Measurements from ENCODE around the gene MRPL12. TPM values are rescaled to one million over a fixed set of nuclear protein-coding genes. Genes with fewer than 3 reads are reported as not detected.

MRPL12 gene
- total and polyA plus RNA-seq, 2 of the 13 experiments (the other 11 are each of a cell fraction or from before 2014, with no cell fraction given) = 39.1 to 94.1 TPM

DNA sequence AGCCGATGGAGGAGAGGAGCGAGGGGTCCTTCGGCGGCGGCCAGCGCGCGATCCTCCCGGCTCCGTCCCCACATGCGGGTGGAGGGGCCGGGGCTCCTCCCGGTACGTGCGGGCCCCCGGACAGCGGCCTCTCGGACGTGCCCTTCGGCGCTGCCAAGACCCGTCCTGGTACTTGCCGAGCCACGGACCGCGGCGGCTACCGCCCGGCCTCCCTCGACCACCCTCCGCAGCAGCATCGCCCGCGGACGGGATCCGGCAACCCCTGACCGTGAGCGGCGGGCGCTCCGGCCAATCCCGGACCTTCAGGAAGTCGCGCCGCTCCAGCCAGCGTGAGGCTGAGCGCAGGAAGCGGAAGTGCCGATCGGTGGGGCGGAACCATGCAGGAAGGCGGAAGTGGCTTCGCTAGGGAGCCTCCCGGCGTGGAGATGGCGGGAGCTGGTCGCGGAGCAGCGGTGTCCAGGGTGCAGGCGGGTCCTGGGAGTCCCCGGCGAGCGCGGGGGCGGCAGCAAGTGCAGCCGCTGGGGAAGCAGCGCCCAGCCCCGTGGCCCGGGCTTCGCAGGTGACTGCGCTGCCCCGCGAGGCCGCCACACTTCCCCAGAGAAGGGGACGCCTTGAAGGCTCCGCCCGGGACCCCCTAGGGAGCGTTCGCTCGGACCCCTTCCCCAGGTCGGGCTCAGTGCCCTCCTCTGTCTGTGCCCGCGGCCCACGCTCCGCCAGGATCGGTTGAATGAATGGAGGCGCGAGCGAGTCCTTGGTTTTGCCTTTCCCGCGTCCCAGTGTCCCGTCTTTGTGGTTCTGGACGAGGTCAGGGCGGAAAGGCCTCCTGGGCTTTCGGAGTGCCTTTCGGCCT is 36.6 kb upstream of the MRPL12 start, which contains the start of the genes CCDC137 and OXLD1 (continued):
- TF ChIP-seq AKNA (CRISPR knock-in tag; IDR thresholded peaks at IDR 0.05; ENCODE audit: borderline replicate concordance) (peak; percentile 85; the same call in 1 of the 2 replicates), JUN (CRISPR knock-in tag; IDR thresholded peaks at IDR 0.05) (no peak; the same call in 1 of the 2 replicates), MBNL3 (CRISPR knock-in tag; conservative IDR thresholded peaks at IDR 0.05) (no peak), YEATS2 (CRISPR knock-in tag; IDR thresholded peaks at IDR 0.05; ENCODE audit: borderline replicate concordance) (peak; percentile 94), THRA (CRISPR knock-in tag; IDR thresholded peaks at IDR 0.05; ENCODE audit: borderline replicate concordance) (0 out of 2 replicates have a peak, but pooled peaks have one; percentile 30), HNRNPK (IDR thresholded peaks at IDR 0.05; ENCODE audit: low read depth, low read length, poor library complexity, severe bottlenecking) (peak; percentile 39), ZNF510 (CRISPR knock-in tag; IDR thresholded peaks at IDR 0.05; ENCODE audit: low read depth) (no peak), FOSL1 (CRISPR knock-in tag; IDR thresholded peaks at IDR 0.05; ENCODE audit: borderline replicate concordance) (peak; percentile 45; the same call in 1 of the 2 replicates), NR1H2 (CRISPR knock-in tag; IDR thresholded peaks at IDR 0.05; ENCODE audit: borderline replicate concordance, low read depth) (0 out of 2 replicates have a peak, but pooled peaks have one; percentile 27), ZNF138 (CRISPR knock-in tag; IDR thresholded peaks at IDR 0.05; ENCODE audit: low read depth) (peak; percentile 99), NCOA5 (CRISPR knock-in tag; IDR thresholded peaks at IDR 0.05) (no peak), KLF9 (CRISPR knock-in tag; IDR thresholded peaks at IDR 0.05; ENCODE audit: low read depth) (0 out of 2 replicates have a peak, but pooled peaks have one; percentile 37), SETDB1 (CRISPR knock-in tag; IDR thresholded peaks at IDR 0.05; ENCODE audit: borderline replicate concordance) (no peak), MIER3 (CRISPR knock-in tag; IDR thresholded peaks at IDR 0.05; ENCODE audit: borderline replicate concordance) (peak; percentile 85; the same call in 1 of the 2 replicates)
- TF ChIP-seq, protein P1, sequence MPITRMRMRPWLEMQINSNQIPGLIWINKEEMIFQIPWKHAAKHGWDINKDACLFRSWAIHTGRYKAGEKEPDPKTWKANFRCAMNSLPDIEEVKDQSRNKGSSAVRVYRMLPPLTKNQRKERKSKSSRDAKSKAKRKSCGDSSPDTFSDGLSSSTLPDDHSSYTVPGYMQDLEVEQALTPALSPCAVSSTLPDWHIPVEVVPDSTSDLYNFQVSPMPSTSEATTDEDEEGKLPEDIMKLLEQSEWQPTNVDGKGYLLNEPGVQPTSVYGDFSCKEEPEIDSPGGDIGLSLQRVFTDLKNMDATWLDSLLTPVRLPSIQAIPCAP (CRISPR knock-in tag; IDR thresholded peaks at IDR 0.05; ENCODE audit: low read depth) = no peak
- TF ChIP-seq, protein P2, sequence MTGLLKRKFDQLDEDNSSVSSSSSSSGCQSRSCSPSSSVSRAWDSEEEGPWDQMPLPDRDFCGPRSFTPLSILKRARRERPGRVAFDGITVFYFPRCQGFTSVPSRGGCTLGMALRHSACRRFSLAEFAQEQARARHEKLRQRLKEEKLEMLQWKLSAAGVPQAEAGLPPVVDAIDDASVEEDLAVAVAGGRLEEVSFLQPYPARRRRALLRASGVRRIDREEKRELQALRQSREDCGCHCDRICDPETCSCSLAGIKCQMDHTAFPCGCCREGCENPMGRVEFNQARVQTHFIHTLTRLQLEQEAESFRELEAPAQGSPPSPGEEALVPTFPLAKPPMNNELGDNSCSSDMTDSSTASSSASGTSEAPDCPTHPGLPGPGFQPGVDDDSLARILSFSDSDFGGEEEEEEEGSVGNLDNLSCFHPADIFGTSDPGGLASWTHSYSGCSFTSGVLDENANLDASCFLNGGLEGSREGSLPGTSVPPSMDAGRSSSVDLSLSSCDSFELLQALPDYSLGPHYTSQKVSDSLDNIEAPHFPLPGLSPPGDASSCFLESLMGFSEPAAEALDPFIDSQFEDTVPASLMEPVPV (CRISPR knock-in tag; IDR thresholded peaks at IDR 0.05) = peak; percentile 78
- TF ChIP-seq, protein P3, sequence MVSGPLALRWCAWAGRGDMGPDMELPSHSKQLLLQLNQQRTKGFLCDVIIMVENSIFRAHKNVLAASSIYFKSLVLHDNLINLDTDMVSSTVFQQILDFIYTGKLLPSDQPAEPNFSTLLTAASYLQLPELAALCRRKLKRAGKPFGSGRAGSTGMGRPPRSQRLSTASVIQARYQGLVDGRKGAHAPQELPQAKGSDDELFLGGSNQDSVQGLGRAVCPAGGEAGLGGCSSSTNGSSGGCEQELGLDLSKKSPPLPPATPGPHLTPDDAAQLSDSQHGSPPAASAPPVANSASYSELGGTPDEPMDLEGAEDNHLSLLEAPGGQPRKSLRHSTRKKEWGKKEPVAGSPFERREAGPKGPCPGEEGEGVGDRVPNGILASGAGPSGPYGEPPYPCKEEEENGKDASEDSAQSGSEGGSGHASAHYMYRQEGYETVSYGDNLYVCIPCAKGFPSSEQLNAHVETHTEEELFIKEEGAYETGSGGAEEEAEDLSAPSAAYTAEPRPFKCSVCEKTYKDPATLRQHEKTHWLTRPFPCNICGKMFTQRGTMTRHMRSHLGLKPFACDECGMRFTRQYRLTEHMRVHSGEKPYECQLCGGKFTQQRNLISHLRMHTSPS (CRISPR knock-in tag; IDR thresholded peaks at IDR 0.05; ENCODE audit: low read depth) = peak; percentile 51; the same call in 1 of the 2 replicates

All from HepG2 (cell line).